OCI-LY3 (cell line): Measurements from ENCODE around the gene CHST2.

ENCODE experiments used
- H2AFZ ChIP-seq: fragments of 200-600, 300-600 bp; shearing (Covaris generic); 2 replicates; pipeline ENCODE4 v1.6.0; 2014; ENCODE audit warnings: antibody characterized with exemption, low read depth, low read length
- H3K27ac ChIP-seq: fragments of 200-600, 300-600 bp; sonication (generic); 2 replicates; pipeline ENCODE4 v1.5.1; 2014; ENCODE audit warnings: mild to moderate bottlenecking, low read length, moderate library complexity, mixed read lengths
- H3K27me3 ChIP-seq: fragments of 200-600, 300-600 bp; sonication (generic); 2 replicates; pipeline ENCODE4 v1.6.1; 2014; ENCODE audit warnings: low read depth, low read length, mixed read lengths
- H3K36me3 ChIP-seq: fragments of 200-600, 300-600 bp; sonication (generic); replicated peaks from 2 replicates; pipeline ENCODE3; 2014; ENCODE audit warnings: low read depth, low read length, mixed read lengths
- H3K4me1 ChIP-seq: fragments of 300-600, 200-600 bp; sonication (generic); 2 replicates; pipeline ENCODE4 v1.6.1; 2014; ENCODE audit warnings: low read length, mixed read lengths
- H3K4me2 ChIP-seq: fragments of 200-600, 300-600 bp; sonication (generic); 2 replicates; pipeline ENCODE4 v1.6.1; 2014; ENCODE audit warnings: low read length, mixed read lengths
- H3K4me3 ChIP-seq: fragments of 300-600, 200-600 bp; sonication (generic); 2 replicates; pipeline ENCODE4 v1.5.1; 2014; ENCODE audit warnings: antibody characterized with exemption, mild to moderate bottlenecking, low read length, moderate library complexity
- H3K79me2 ChIP-seq: fragments of 300-600, 200-600 bp; shearing (Covaris generic); 2 replicates; pipeline ENCODE4 v1.6.1; 2014; ENCODE audit warnings: mild to moderate bottlenecking, low read length, mixed read lengths
- H3K9ac ChIP-seq: fragments of 300-600, 200-600 bp; shearing (Covaris generic); 2 replicates; pipeline ENCODE4 v1.6.0; 2014; ENCODE audit warnings: mild to moderate bottlenecking, low read length, moderate library complexity
- H3K9me3 ChIP-seq: fragments of 200-600, 300-600 bp; shearing (Covaris generic); 2 replicates; pipeline ENCODE4 v1.6.1; 2014; ENCODE audit warnings: low read length, mixed read lengths; ENCODE audit not compliant: insufficient read depth
- H4K20me1 ChIP-seq: fragments of 200-600, 300-600 bp; sonication (generic); 2 replicates; pipeline ENCODE4 v1.6.1; 2016; ENCODE audit warnings: low read length, mixed read lengths; ENCODE audit not compliant: insufficient read depth
- CTCF ChIP-seq: fragments of 200-600, 300-600 bp; sonication (generic); IDR thresholded peaks from 2 replicates; pipeline ENCODE4 v1.5.1; 2014; ENCODE audit warnings: antibody characterized with exemption, low read length, low read depth
- EZH2phosphoT487 ChIP-seq: fragments of 200-600 bp; shearing (Covaris generic); IDR thresholded peaks from 2 replicates; pipeline ENCODE4 v1.6.1; 2018; ENCODE audit warnings: antibody characterized with exemption, mixed run types, low read depth

The CHST2 gene

GRCh38 chr3:143101792-143102381 is 17.7 kb upstream of the CHST2 start:
- H3K27ac ChIP-seq, result no peak overlapping the region
- H3K4me3 ChIP-seq, result no peak overlapping the region
- no peak overlapping the region for H2AFZ ChIP-seq
- no peaks in the 10 kb centered on the region for H3K79me2 ChIP-seq
- peaks cover 5% of the 10 kb centered on the region; the same call in 1 of the 2 replicates for H3K4me1 ChIP-seq
- TF ChIP-seq EZH2phosphoT487, result no peak
- TF ChIP-seq CTCF, result no peak
- no peak overlapping the region for H3K4me2 ChIP-seq
- peaks cover 5% of the 10 kb centered on the region for H3K36me3 ChIP-seq
- H3K27me3 ChIP-seq, result no peaks in the 10 kb centered on the region; the same call in 1 of the 2 replicates
- peaks cover 23% of the 10 kb centered on the region for H3K9me3 ChIP-seq
- H4K20me1 ChIP-seq, result no peaks in the 10 kb centered on the region
- H3K9ac ChIP-seq, result no peak overlapping the region

DNA sequence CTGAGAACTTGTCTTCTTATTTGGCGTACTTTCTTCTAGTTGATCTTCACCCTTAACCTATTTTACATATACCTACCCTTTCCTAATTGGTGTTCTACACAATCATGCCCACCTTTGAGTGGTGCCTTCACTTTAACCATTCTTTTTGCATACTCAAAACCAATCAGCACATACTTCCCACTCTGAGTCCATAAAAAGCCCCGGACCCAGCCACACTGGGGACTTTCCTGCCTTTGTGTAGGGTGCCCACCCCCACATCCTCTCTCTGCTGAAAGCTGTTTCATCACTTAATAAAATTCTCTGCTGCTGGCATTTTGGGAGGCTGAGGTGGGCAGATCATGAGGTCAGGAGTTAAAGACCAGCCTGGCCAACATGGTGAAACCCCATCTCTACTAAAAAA is 15.9 kb upstream of the CHST2 start:
- no peak overlapping the region for H3K4me3 ChIP-seq
- peaks cover 5% of the 10 kb centered on the region for H3K36me3 ChIP-seq
- H3K79me2 ChIP-seq, result no peaks in the 10 kb centered on the region
- TF ChIP-seq EZH2phosphoT487, result no peak
- TF ChIP-seq CTCF, result no peak
- H3K9me3 ChIP-seq, result peaks cover 23% of the 10 kb centered on the region
- no peak overlapping the region for H3K4me2 ChIP-seq
- H3K27me3 ChIP-seq, result no peaks in the 10 kb centered on the region; the same call in 1 of the 2 replicates
- H2AFZ ChIP-seq, result no peak overlapping the region
- no peak overlapping the region for H3K9ac ChIP-seq
- H3K4me1 ChIP-seq, result peaks cover 5% of the 10 kb centered on the region; the same call in 1 of the 2 replicates
- no peaks in the 10 kb centered on the region for H4K20me1 ChIP-seq
- no peak overlapping the region for H3K27ac ChIP-seq

DNA sequence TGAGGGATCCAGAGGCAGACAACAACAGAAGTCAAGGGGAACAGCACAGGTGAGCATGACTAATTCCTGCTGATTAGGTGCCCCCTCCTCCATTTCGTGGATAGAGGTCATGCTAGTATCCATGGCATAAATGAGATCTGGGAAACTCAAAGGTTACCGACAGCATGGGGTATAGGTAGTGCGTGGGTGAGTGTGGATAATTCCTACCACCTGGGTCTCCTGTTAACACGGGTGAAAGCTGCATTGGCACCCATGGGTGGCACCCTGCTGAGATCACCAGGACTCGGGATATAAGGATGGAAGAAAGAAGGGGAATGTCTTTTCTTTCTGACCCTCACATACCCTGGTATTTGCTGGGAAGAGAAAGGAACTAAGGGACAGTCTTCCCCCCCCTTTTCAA is 14.4 kb upstream of the CHST2 start:
- H3K27ac ChIP-seq, result no peak overlapping the region
- H3K4me1 ChIP-seq, result peaks cover 5% of the 10 kb centered on the region; the same call in 1 of the 2 replicates
- no peak overlapping the region for H2AFZ ChIP-seq
- TF ChIP-seq EZH2phosphoT487, result no peak
- no peak for TF ChIP-seq CTCF
- H3K27me3 ChIP-seq, result no peaks in the 10 kb centered on the region; the same call in 1 of the 2 replicates
- H3K36me3 ChIP-seq, result peaks cover 5% of the 10 kb centered on the region
- H3K4me3 ChIP-seq, result no peak overlapping the region
- no peaks in the 10 kb centered on the region for H4K20me1 ChIP-seq
- H3K4me2 ChIP-seq, result no peak overlapping the region
- H3K9me3 ChIP-seq, result peaks cover 23% of the 10 kb centered on the region
- H3K9ac ChIP-seq, result no peak overlapping the region
- H3K79me2 ChIP-seq, result no peaks in the 10 kb centered on the region

DNA sequence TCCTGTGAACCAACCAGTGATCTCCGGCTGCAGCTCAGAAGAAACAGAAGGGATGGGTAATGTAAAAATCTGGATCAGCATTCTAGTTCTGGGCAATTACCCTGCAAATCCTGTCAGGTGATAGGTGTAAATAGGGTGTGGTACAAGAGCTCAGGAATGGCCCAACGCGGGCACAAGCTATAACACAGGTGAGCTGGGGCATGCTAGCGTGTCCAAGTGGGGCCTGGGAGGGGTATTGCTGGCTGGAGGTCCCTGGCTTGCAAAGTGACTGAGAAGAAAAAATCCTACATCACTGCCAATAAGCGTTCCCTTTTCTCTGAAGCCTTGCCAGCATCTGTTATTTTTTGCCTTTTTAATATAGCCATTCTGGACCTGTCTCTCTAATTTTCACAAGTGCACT is 9.7 kb upstream of the CHST2 start:
- H3K4me3 ChIP-seq, result no peak overlapping the region

More for the DNA sequence above, 9.7 kb upstream of the CHST2 start:
- no peaks in the 10 kb centered on the region for H4K20me1 ChIP-seq
- no peak overlapping the region for H3K4me2 ChIP-seq
- peaks cover 4% of the 10 kb centered on the region; the same call in 1 of the 2 replicates for H3K4me1 ChIP-seq
- no peak overlapping the region for H2AFZ ChIP-seq
- no peaks in the 10 kb centered on the region; the same call in 1 of the 2 replicates for H3K27me3 ChIP-seq
- TF ChIP-seq CTCF (no peak), EZH2phosphoT487 (no peak)
- H3K36me3 ChIP-seq, result no peaks in the 10 kb centered on the region
- no peaks in the 10 kb centered on the region for H3K79me2 ChIP-seq
- no peak overlapping the region for H3K9ac ChIP-seq
- H3K27ac ChIP-seq, result no peak overlapping the region
- peaks cover 15% of the 10 kb centered on the region for H3K9me3 ChIP-seq
